Measurements from ENCODE around the gene OR6X1.
"Not testable (repeated sequence)": the region's sequence is repeated elsewhere in the genome, so short reads cannot be mapped to it uniquely, and the experiment has no call there.

Gene OR6X1

DNA sequence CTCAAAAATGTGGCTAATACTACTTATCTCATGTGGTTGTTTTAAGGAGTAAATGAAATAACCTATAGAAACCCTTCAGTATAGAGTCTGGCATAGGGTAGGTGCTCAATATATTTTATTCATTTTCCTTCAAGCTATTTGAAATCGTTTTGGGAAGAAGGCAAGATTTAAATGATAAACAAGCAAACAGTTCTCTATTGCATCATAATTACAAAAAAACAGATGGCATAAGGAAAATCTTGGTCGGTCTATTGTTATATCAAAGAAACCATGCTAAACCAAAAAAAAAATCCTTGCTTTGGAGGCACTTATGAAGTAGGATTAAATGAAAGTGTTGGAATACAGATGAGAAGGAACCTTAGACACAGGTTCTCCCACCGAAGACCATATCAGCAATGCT lies 17.5 kb downstream of the OR6X1 start:
- H3K27me3 Mint-ChIP-seq = no peaks in the 10 kb centered on the region
- peaks cover 55% of the 10 kb centered on the region for H3K4me1 Mint-ChIP-seq
- peaks cover 23% of the 10 kb centered on the region for H3K36me3 Mint-ChIP-seq
- no peak overlapping the region for H3K4me3 Mint-ChIP-seq
- H3K9me3 Mint-ChIP-seq = no peaks in the 10 kb centered on the region
- no peak overlapping the region for H3K27ac Mint-ChIP-seq

- no peak overlapping the region for H3K27ac Mint-ChIP-seq
- no peak overlapping the region for H3K4me3 Mint-ChIP-seq
- peaks cover 51% of the 10 kb centered on the region for H3K36me3 Mint-ChIP-seq
- H3K9me3 Mint-ChIP-seq = peaks cover 16% of the 10 kb centered on the region
- peaks cover 8% of the 10 kb centered on the region for H3K4me1 Mint-ChIP-seq
- no peaks in the 10 kb centered on the region for H3K27me3 Mint-ChIP-seq
Measured at GRCh38 chr11:123729602-123730001, 24.7 kb downstream of the OR6X1 start.

DNA sequence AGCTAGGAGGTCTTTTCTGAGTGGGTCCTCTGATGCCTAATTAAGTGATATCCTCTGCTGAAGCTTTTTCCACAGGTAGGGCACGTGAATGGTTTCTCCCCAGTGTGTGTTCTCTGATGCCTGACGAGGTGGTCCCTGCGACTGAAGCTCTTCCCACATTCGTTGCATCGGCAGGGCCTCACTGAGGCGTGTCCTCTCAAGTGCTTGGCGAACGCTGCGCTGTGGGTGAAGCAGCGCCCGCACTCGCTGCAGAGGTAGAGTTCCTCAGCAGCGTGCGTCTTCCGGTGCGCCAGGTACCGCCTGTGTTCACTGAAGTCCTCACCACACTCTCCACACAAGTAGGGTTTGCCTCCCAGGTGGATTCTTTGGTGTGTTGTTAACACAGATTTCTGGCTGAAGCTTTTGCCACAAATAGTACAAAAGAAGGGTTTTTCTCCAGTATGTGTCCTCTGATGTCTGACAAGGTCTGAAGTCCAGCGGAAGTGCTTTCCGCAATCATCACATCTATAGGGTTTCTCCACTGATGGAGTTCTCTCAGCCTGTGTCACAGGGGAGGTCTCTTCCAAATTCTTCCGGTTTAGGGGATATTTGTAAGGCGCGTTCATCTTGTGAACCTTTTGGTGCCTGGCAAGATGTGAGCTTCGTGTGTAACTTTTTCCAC lies 28.2 kb downstream of the OR6X1 start:
- Mint-ChIP-seq H3K4me3 (no peak overlapping the region), H3K27me3 (no peaks in the 10 kb centered on the region), H3K36me3 (peaks cover 52% of the 10 kb centered on the region), H3K4me1 (no peaks in the 10 kb centered on the region), H3K27ac (no peak overlapping the region), H3K9me3 (peaks cover 18% of the 10 kb centered on the region)

GRCh38 chr11:123719452-123719851 lies 34.9 kb downstream of the OR6X1 start:
- Mint-ChIP-seq H3K4me3 (no peak overlapping the region), H3K9me3 (peaks cover under 1% of the 10 kb centered on the region), H3K27me3 (peaks cover 15% of the 10 kb centered on the region), H3K27ac (no peak overlapping the region), H3K4me1 (no peaks in the 10 kb centered on the region), H3K36me3 (peaks cover 7% of the 10 kb centered on the region)

DNA sequence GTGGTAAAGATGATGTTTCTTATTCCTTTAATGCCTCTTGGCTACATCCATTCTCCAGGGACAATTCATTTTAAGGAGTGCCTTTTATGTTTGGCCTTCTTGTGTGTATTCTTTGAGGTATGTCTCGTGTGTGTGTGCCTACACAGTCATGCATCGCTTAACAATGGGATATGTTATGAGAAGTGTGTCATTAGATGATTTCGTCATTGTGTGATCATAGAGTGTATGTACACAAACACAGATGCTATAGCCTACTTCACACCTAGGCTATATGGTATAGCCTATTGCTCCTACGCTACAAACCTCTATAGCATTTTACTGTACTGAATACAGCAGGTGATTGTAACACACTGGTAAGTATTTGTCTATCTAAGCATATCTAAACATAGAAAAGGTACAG lies 35.8 kb downstream of the OR6X1 start:
- Mint-ChIP-seq H3K27me3 (peaks cover 15% of the 10 kb centered on the region), H3K36me3 (peaks cover 4% of the 10 kb centered on the region), H3K9me3 (no peaks in the 10 kb centered on the region), H3K4me1 (no peaks in the 10 kb centered on the region), H3K27ac (no peak overlapping the region), H3K4me3 (no peak overlapping the region)

DNA sequence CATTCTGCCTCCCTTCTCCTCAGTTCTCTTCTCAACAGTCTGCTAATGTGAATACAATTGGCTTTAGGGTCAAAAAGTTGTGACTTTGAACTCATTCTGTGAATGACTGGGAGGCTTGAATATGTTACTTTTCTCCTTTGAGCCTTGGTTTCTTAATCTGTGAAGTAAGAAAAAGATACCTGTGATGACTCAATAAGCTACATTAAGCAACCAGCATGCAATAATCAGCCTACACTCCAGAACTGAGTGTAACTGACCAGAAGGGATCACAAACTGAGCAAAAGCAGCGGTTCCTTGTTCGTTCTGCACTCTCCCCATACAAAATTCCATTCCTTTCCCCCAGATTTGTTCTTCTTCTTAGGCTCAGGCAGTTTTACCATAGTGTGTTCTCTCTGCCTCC lies 36.3 kb downstream of the OR6X1 start:
- no peak overlapping the region for H3K27ac Mint-ChIP-seq
- peaks cover 15% of the 10 kb centered on the region for H3K27me3 Mint-ChIP-seq
- peaks cover 3% of the 10 kb centered on the region for H3K36me3 Mint-ChIP-seq
- no peaks in the 10 kb centered on the region for H3K9me3 Mint-ChIP-seq
- no peaks in the 10 kb centered on the region for H3K4me1 Mint-ChIP-seq
- no peak overlapping the region for H3K4me3 Mint-ChIP-seq

GRCh38 chr11:123712627-123713026 lies 41.7 kb downstream of the OR6X1 start:
- Mint-ChIP-seq H3K27me3 (peaks cover 15% of the 10 kb centered on the region), H3K27ac (peak overlapping the region; percentile 13)
- not testable (repeated sequence) for H3K4me1 Mint-ChIP-seq, H3K36me3 Mint-ChIP-seq, H3K4me3 Mint-ChIP-seq, H3K9me3 Mint-ChIP-seq

- Mint-ChIP-seq H3K9me3 (no peaks in the 10 kb centered on the region), H3K27ac (peak overlapping the region; percentile 11), H3K4me3 (no peak overlapping the region), H3K4me1 (peaks cover 3% of the 10 kb centered on the region), H3K27me3 (peaks cover 6% of the 10 kb centered on the region), H3K36me3 (no peaks in the 10 kb centered on the region)
Measured at GRCh38 chr11:123707606-123708205, 46.6 kb downstream of the OR6X1 start.

GRCh38 chr11:123707206-123707605 lies 47.1 kb downstream of the OR6X1 start:
- H3K36me3 Mint-ChIP-seq = no peaks in the 10 kb centered on the region
- H3K9me3 Mint-ChIP-seq = no peaks in the 10 kb centered on the region
- H3K4me3 Mint-ChIP-seq = no peak overlapping the region
- H3K27ac Mint-ChIP-seq = peak overlapping the region; percentile 11
- peaks cover 3% of the 10 kb centered on the region for H3K4me1 Mint-ChIP-seq
- peaks cover 6% of the 10 kb centered on the region for H3K27me3 Mint-ChIP-seq

DNA sequence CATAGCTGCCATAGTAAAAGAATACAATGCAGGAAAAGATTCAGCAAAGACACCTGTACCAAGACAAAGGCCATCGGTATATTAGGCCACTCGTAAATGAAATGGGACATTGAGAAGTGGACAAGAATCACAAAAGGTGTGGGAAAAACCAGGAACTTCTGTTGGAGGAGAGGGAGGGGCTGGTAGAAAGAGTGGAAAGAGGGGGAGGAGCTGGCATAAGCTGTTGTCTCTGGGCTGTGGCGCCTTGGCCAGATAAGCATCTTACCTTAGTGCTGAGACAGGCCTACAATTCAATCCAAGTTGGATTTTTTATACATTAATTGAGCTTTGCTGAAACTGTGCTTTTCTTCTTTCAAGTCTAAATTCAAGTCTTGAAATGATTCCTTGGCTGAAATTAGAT lies 50.0 kb downstream of the OR6X1 start:
- no peaks in the 10 kb centered on the region for H3K36me3 Mint-ChIP-seq
- H3K9me3 Mint-ChIP-seq = no peaks in the 10 kb centered on the region
- peaks cover 2% of the 10 kb centered on the region for H3K27me3 Mint-ChIP-seq
- no peak overlapping the region for H3K27ac Mint-ChIP-seq
- H3K4me3 Mint-ChIP-seq = no peak overlapping the region
- H3K4me1 Mint-ChIP-seq = peaks cover 3% of the 10 kb centered on the region
